Astrocyte (in vitro differentiated cells and primary cell): Measurements from ENCODE around the gene EHBP1. TPM values are rescaled to one million over a fixed set of nuclear protein-coding genes. Genes with fewer than 3 reads are reported as not detected.

Experiments
- DNase-seq: peaks from one replicate; pipeline ENCODE4 v3.0.0-alpha.2; 2010; ENCODE audit warnings: low read depth
- FAIRE-seq: peaks from 2 replicates; lab custom pipeline; 2011; peaks lifted over from hg19 to GRCh38; lab: Jason Lieb, UNC
- H2AFZ ChIP-seq: 2 replicates; pipeline ENCODE4 v1.6.0; 2012; ENCODE audit warnings: low read depth, low read length, inconsistent platforms
- H3K27ac ChIP-seq: 2 replicates; pipeline ENCODE4 v1.5.1; 2011; ENCODE audit warnings: low read depth, low read length, inconsistent platforms
- H3K27me3 ChIP-seq: 2 replicates; pipeline ENCODE4 v1.6.0; 2011; ENCODE audit warnings: low read length, inconsistent platforms; ENCODE audit not compliant: insufficient read depth
- H3K36me3 ChIP-seq: 2 replicates; pipeline ENCODE4 v1.5.1; 2011; ENCODE audit warnings: low read length, inconsistent platforms; ENCODE audit not compliant: insufficient read depth
- H3K4me1 ChIP-seq: 2 replicates; pipeline ENCODE4 v1.5.1; 2011; ENCODE audit warnings: low read length, inconsistent platforms; ENCODE audit not compliant: insufficient read depth
- H3K4me2 ChIP-seq: 2 replicates; pipeline ENCODE4 v1.6.0; 2012; ENCODE audit warnings: low read length, inconsistent platforms
- H3K4me3 ChIP-seq: 2 replicates; pipeline ENCODE4 v1.5.1; 2011; ENCODE audit warnings: low read depth, mild to moderate bottlenecking, low read length, inconsistent platforms; ENCODE audit not compliant: insufficient read depth
- H3K79me2 ChIP-seq: 2 replicates; pipeline ENCODE4 v1.6.0; 2012; ENCODE audit warnings: mild to moderate bottlenecking, low read length, inconsistent platforms; ENCODE audit not compliant: insufficient read depth
- H3K9ac ChIP-seq: 2 replicates; pipeline ENCODE4 v1.6.0; 2012; ENCODE audit warnings: mild to moderate bottlenecking, low read length, inconsistent platforms
- H3K9me3 ChIP-seq: 2 replicates; pipeline ENCODE4 v1.5.1; 2012; ENCODE audit warnings: low read depth, mild to moderate bottlenecking, low read length, inconsistent platforms; ENCODE audit not compliant: insufficient read depth
- H4K20me1 ChIP-seq: 2 replicates; pipeline ENCODE4 v1.6.0; 2012; ENCODE audit warnings: low read length, inconsistent platforms; ENCODE audit not compliant: insufficient read depth
- H3K27ac Mint-ChIP-seq: one replicate; pipeline ENCODE4 v1.8.0; 2021; ENCODE audit warnings: mild to moderate bottlenecking, mixed read lengths; ENCODE audit not compliant: unreplicated experiment
- H3K27me3 Mint-ChIP-seq: one replicate; pipeline ENCODE4 v1.8.0; 2021; ENCODE audit warnings: low read depth, mixed read lengths; ENCODE audit not compliant: unreplicated experiment
- H3K36me3 Mint-ChIP-seq: one replicate; pipeline ENCODE4 v1.8.0; 2021; ENCODE audit warnings: low read depth, mixed read lengths; ENCODE audit not compliant: unreplicated experiment
- H3K4me1 Mint-ChIP-seq: one replicate; pipeline ENCODE4 v1.8.0; 2021; ENCODE audit warnings: low read depth, mixed read lengths; ENCODE audit not compliant: unreplicated experiment
- H3K4me3 Mint-ChIP-seq: one replicate; pipeline ENCODE4 v1.8.0; 2021; ENCODE audit warnings: mild to moderate bottlenecking, moderate library complexity, mixed read lengths; ENCODE audit not compliant: unreplicated experiment
- H3K9me3 Mint-ChIP-seq: one replicate; pipeline ENCODE4 v1.8.0; 2021; ENCODE audit warnings: mild to moderate bottlenecking, mixed read lengths; ENCODE audit not compliant: unreplicated experiment
- EZH2 ChIP-seq: IDR thresholded peaks from 2 replicates; pipeline ENCODE4 v1.6.1; 2012; ENCODE audit warnings: mild to moderate bottlenecking, low read length, inconsistent platforms; ENCODE audit not compliant: insufficient read depth
- total RNA-seq: library from RNA; stranded (reverse); gene quantifications from 2 replicates; pipeline ENCODE4 v1.2.1, GENCODE V29; 2021
- TF ChIP-seq, protein P1 (sequence below): IDR thresholded peaks from 2 replicates; pipeline ENCODE4 v1.5.1; 2011; ENCODE audit warnings: low read depth, mild to moderate bottlenecking, inconsistent platforms, low read length, moderate library complexity; ENCODE audit not compliant: insufficient read depth

The EHBP1 gene
- total RNA-seq, 1 donor from 2014 or later = 44.1 TPM

DNA sequence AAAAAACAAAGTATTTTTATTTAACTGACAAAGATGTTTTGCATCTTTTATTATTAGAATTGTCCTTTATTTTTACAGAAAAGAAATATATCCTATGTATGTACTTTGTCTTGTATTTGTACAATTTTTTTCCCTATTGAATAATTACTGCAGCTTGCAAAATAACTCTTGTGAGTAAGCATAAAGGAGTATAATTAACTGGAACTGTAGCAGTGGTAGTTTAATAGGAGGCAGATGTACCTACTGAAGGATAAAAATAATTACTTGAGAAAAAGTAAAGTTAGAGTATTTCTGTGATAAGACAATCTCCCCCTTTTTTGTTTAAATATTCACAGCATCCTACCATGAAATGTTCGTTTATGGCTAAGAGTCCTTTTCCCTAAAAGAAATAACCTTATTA lies 34.7 kb downstream of the EHBP1 start:
- Histone ChIP-seq H3K27me3 (no peaks in the 10 kb centered on the region), H2AFZ (no peak overlapping the region), H3K79me2 (peaks cover 95% of the 10 kb centered on the region), H3K4me2 (no peak overlapping the region), H3K9me3 (no peaks in the 10 kb centered on the region), H3K36me3 (no peaks in the 10 kb centered on the region), H4K20me1 (peaks cover 28% of the 10 kb centered on the region), H3K27ac (no peak overlapping the region), H3K9ac (no peak overlapping the region), H3K4me3 (no peak overlapping the region), H3K4me1 (peaks cover 10% of the 10 kb centered on the region)
- Mint-ChIP-seq H3K4me3 (no peak overlapping the region), H3K9me3 (no peaks in the 10 kb centered on the region), H3K27me3 (no peaks in the 10 kb centered on the region), H3K4me1 (peaks cover 26% of the 10 kb centered on the region), H3K36me3 (no peaks in the 10 kb centered on the region), H3K27ac (no peak overlapping the region)
- DNase-seq (no peak), FAIRE-seq (no peak)
- TF ChIP-seq, protein P1, sequence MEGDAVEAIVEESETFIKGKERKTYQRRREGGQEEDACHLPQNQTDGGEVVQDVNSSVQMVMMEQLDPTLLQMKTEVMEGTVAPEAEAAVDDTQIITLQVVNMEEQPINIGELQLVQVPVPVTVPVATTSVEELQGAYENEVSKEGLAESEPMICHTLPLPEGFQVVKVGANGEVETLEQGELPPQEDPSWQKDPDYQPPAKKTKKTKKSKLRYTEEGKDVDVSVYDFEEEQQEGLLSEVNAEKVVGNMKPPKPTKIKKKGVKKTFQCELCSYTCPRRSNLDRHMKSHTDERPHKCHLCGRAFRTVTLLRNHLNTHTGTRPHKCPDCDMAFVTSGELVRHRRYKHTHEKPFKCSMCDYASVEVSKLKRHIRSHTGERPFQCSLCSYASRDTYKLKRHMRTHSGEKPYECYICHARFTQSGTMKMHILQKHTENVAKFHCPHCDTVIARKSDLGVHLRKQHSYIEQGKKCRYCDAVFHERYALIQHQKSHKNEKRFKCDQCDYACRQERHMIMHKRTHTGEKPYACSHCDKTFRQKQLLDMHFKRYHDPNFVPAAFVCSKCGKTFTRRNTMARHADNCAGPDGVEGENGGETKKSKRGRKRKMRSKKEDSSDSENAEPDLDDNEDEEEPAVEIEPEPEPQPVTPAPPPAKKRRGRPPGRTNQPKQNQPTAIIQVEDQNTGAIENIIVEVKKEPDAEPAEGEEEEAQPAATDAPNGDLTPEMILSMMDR = no peak
- TF ChIP-seq EZH2 = no peak

DNA sequence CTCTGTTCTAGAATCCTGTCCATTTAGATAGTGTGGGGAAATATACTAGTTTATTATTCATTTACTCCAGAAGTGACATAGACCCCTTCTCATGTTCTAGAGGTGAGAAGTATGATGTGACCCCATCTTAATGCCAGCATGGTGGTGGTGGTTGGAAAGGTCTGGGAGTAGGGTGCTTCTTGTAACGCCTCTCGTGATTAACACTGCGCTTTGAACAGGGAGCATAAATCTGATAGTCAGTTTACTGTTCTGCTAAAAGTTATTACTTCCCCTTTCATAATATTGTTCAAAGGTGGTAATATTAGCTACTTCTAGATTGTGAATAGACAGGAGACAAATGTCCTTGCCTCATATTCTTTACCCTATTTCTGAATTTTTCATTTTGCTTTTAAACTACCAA lies 35.6 kb downstream of the EHBP1 start:
- peaks cover 95% of the 10 kb centered on the region for H3K79me2 ChIP-seq
- TF ChIP-seq, protein P1 = no peak
- TF ChIP-seq EZH2 = no peak
- H3K4me1 ChIP-seq = peaks cover 10% of the 10 kb centered on the region
- no peak for FAIRE-seq
- H3K36me3 Mint-ChIP-seq = no peaks in the 10 kb centered on the region
- H3K9me3 ChIP-seq = no peaks in the 10 kb centered on the region
- no peak overlapping the region for H3K4me2 ChIP-seq
- H3K9me3 Mint-ChIP-seq = no peaks in the 10 kb centered on the region
- no peaks in the 10 kb centered on the region for H3K27me3 Mint-ChIP-seq
- H2AFZ ChIP-seq = no peak overlapping the region
- no peak overlapping the region for H3K27ac ChIP-seq
- no peak for DNase-seq
- no peak overlapping the region for H3K4me3 Mint-ChIP-seq
- H3K9ac ChIP-seq = no peak overlapping the region
- H4K20me1 ChIP-seq = peaks cover 28% of the 10 kb centered on the region
- H3K27ac Mint-ChIP-seq = no peak overlapping the region
- H3K27me3 ChIP-seq = no peaks in the 10 kb centered on the region
- no peaks in the 10 kb centered on the region for H3K36me3 ChIP-seq
- peaks cover 24% of the 10 kb centered on the region for H3K4me1 Mint-ChIP-seq
- no peak overlapping the region for H3K4me3 ChIP-seq

DNA sequence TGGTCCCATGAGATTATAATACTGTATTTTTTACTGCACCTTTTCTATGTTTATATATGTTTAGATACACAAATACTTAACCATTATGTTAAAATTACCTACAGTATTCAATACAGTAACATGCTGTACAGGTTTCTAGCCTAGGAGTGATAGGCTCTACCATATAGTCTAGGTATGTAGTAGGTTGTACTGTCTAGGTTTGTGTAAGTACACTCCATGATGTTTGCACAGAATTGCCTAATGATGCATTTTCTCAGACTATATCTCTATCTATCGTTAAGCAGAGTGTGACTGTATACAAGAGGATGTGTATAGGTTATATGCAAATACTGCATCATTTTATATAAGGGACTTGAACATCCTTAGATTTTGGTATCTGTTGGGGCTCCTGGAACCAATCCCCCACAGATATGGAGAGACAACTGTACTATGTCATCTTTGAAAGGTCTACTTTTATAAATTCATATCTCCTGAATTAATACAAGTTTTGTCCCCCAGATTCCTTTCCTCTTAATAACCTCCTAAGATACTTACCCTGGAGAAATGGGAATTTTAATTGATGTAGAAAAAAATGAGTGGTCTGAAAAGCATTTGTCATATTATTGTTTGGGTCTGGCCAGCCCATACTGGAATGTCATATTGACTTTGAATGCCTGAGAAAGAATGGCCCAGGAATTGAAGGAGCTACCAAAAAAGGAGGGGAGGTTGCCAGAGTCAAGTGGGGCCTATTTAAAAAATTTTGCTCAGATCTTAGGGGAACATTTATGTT lies 36.6 kb downstream of the EHBP1 start:
- Histone ChIP-seq H3K79me2 (peaks cover 97% of the 10 kb centered on the region), H3K36me3 (no peaks in the 10 kb centered on the region), H3K9ac (no peak overlapping the region), H2AFZ (no peak overlapping the region), H4K20me1 (peaks cover 22% of the 10 kb centered on the region), H3K4me1 (peaks cover 10% of the 10 kb centered on the region), H3K4me3 (no peak overlapping the region), H3K27me3 (no peaks in the 10 kb centered on the region), H3K27ac (peak overlapping the region; percentile 22), H3K9me3 (no peaks in the 10 kb centered on the region), H3K4me2 (peak overlapping the region; percentile 27)
- no peaks in the 10 kb centered on the region for H3K36me3 Mint-ChIP-seq
- no peak for TF ChIP-seq EZH2
- TF ChIP-seq, protein P1 = no peak
- H3K9me3 Mint-ChIP-seq = no peaks in the 10 kb centered on the region
- H3K4me1 Mint-ChIP-seq = peaks cover 17% of the 10 kb centered on the region
- no peaks in the 10 kb centered on the region for H3K27me3 Mint-ChIP-seq
- H3K27ac Mint-ChIP-seq = no peak overlapping the region
- FAIRE-seq (no peak), DNase-seq (peak; percentile 50)
- no peak overlapping the region for H3K4me3 Mint-ChIP-seq
